ENCODE results near the gene SAMD13.
A peak's percentile ranks its signal among the peaks of the same experiment; 100 is the strongest.

SAMD13 gene

GRCh38 chr1:84266748-84267147, 34.8 kb upstream of the SAMD13 start:
- Histone ChIP-seq H3K4me3 (replicated peaks; ENCODE audit: low read depth, low read length) (no peak overlapping the region), H3K27me3 (replicated peaks; ENCODE audit: control insufficient read depth, insufficient read depth, low read length) (no peaks in the 10 kb centered on the region), H3K36me3 (ENCODE audit: control insufficient read depth, insufficient read depth, low read length) (no peaks in the 10 kb centered on the region)
- DNase-seq (ENCODE audit: extremely low read depth, insufficient read length): no peak
- no peak for TF ChIP-seq CTCF (IDR thresholded peaks at IDR 0.05; ENCODE audit: insufficient read depth, low read length, poor library complexity, severe bottlenecking)

GRCh38 chr1:84267476-84267875, 34.0 kb upstream of the SAMD13 start:
- TF ChIP-seq CTCF (IDR thresholded peaks at IDR 0.05; ENCODE audit: insufficient read depth, low read length, poor library complexity, severe bottlenecking): no peak
- no peak overlapping the region for H3K4me3 ChIP-seq (replicated peaks; ENCODE audit: low read depth, low read length)
- no peaks in the 10 kb centered on the region for H3K36me3 ChIP-seq (ENCODE audit: control insufficient read depth, insufficient read depth, low read length)
- H3K27me3 ChIP-seq (replicated peaks; ENCODE audit: control insufficient read depth, insufficient read depth, low read length): no peaks in the 10 kb centered on the region
- no peak for DNase-seq (ENCODE audit: extremely low read depth, insufficient read length)

- TF ChIP-seq CTCF (IDR thresholded peaks at IDR 0.05; ENCODE audit: insufficient read depth, low read length, poor library complexity, severe bottlenecking): no peak
- no peak for DNase-seq (ENCODE audit: extremely low read depth, insufficient read length)
- H3K4me3 ChIP-seq (replicated peaks; ENCODE audit: low read depth, low read length): no peak overlapping the region
- H3K36me3 ChIP-seq (ENCODE audit: control insufficient read depth, insufficient read depth, low read length): no peaks in the 10 kb centered on the region
- no peaks in the 10 kb centered on the region for H3K27me3 ChIP-seq (replicated peaks; ENCODE audit: control insufficient read depth, insufficient read depth, low read length)
Observed at GRCh38 chr1:84268346-84268745, 33.2 kb upstream of the SAMD13 start.

DNA sequence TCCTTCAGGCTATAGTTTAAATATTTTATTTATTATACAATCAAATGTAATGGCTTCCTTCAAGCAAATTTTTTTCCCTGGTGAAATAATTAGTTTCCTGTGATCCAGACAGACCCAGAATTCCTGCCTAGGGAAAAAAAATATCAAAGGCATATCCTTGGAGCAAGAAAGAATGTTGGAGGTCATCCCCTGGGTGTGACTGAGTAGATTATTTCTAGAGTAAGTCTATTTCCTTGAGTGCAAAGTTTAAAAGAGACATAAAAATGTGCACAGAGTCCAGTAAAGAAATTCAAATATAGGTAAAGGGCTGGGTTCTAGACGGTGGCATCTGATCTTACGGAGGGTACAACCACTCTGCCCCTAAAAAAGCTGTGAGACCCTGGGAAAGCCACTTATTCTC, 32.2 kb upstream of the SAMD13 start:
- no peak for TF ChIP-seq CTCF (IDR thresholded peaks at IDR 0.05; ENCODE audit: insufficient read depth, low read length, poor library complexity, severe bottlenecking)
- H3K36me3 ChIP-seq (ENCODE audit: control insufficient read depth, insufficient read depth, low read length): no peaks in the 10 kb centered on the region
- no peak for DNase-seq (ENCODE audit: extremely low read depth, insufficient read length)
- H3K27me3 ChIP-seq (replicated peaks; ENCODE audit: control insufficient read depth, insufficient read depth, low read length): no peaks in the 10 kb centered on the region
- H3K4me3 ChIP-seq (replicated peaks; ENCODE audit: low read depth, low read length): no peak overlapping the region

DNA sequence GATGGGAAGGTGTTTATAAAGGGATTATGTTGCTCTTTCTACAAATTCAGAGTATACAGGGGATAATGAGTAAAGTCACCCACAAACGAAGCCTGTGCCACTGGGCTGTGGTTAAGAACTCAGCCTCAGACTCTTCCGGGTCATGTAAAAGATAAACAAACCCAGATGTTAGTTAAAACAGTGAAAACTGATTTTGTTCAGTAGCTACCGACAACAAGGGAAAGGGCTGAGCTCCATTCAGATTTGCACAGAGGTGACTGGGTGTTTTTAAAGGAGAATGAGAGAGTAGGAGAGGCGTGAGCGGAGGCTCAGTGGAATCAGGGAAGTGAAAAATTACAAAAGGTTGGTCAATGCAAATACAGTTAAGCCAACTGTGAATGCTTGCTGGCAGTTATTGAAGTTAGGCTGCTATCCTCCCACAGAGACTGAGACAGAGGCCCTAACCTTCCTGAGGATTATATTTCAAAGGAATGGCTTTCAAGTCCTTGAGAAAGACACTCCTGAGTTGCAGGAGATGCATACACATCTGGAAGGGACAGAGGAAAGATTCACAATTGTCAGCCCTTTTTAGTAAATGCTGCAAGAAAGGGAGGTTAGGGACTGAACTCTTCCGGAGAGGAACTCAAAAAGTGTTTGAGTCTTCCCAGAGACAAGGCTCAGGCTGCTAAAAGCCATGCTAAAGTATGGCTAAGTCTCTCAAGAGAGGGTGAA, 29.9 kb upstream of the SAMD13 start:
- DNase-seq (ENCODE audit: extremely low read depth, insufficient read length): peak; percentile 25
- Histone ChIP-seq H3K36me3 (ENCODE audit: control insufficient read depth, insufficient read depth, low read length) (no peaks in the 10 kb centered on the region), H3K4me3 (replicated peaks; ENCODE audit: low read depth, low read length) (no peak overlapping the region), H3K27me3 (replicated peaks; ENCODE audit: control insufficient read depth, insufficient read depth, low read length) (no peaks in the 10 kb centered on the region)
- TF ChIP-seq CTCF (IDR thresholded peaks at IDR 0.05; ENCODE audit: insufficient read depth, low read length, poor library complexity, severe bottlenecking): no peak

DNA sequence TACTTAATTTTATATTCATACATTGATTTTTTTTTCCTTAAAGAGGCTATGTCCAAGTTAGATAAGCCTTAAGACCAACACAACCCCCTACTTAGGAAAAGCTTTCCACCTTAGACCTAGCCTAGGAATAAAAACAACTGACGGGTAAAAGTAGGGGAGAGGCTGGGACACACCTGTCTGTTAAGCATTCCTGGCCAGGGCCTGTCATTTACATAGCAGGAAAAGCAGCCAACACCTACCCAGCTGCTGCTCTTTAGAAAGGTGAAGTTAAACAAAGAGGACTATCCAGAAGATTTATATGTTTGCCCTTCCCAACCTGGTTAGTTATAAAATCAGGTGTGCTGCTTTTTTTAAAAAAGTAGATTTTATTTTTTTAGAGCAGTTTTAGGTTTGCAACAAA, 29.1 kb upstream of the SAMD13 start:
- no peak for DNase-seq (ENCODE audit: extremely low read depth, insufficient read length)
- no peak for TF ChIP-seq CTCF (IDR thresholded peaks at IDR 0.05; ENCODE audit: insufficient read depth, low read length, poor library complexity, severe bottlenecking)
- Histone ChIP-seq H3K27me3 (replicated peaks; ENCODE audit: control insufficient read depth, insufficient read depth, low read length) (no peaks in the 10 kb centered on the region), H3K4me3 (replicated peaks; ENCODE audit: low read depth, low read length) (no peak overlapping the region), H3K36me3 (ENCODE audit: control insufficient read depth, insufficient read depth, low read length) (no peaks in the 10 kb centered on the region)

All from GM06990 (cell line).